Coronary artery (tissue), 2 donors: ENCODE results near the gene NEDD4L.

Experiments
- DNase-seq: peaks from one replicate; pipeline ENCODE4 v3.0.0-alpha.2; 2017; ENCODE audit warnings: low spot score
- H3K27ac ChIP-seq, 2 donors: fragments of 200-600 bp; sonication (generic); one replicate each; pipeline ENCODE4 v1.5.1; 2016 to 2019
- H3K4me3 ChIP-seq: fragments of 200-600 bp; sonication (generic); 2 replicates; pipeline ENCODE4 v1.5.1; 2016; ENCODE audit warnings: mild to moderate bottlenecking, moderate library complexity
- TF ChIP-seq, protein P1 (sequence below): fragments of 200-600 bp; sonication (generic); IDR thresholded peaks from one replicate; pipeline ENCODE4 v1.5.1; 2019; ENCODE audit warnings: antibody characterized with exemption

Gene NEDD4L

DNA sequence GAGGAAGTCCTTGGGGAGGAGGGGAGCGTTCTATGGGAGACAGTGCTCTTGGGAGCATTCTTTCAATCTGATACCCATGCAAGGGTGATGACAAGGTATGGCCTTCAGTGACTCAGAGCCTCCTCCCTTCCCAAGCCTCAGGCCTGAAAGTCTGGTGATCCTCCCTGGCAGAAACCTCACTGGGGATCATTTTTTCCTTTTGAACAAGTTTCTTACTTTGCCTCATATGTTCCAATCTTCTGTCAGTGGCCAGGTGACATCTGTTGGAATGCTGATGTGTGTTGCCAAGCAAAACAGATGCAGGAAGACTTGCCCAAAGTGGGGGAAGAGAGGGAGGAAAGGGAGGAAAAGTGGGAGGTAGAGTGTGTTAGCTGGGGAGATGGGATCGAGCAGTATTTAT lies 224.8 kb downstream of the NEDD4L start:
- Histone ChIP-seq H3K27ac (no peak overlapping the region), H3K4me3 (no peak overlapping the region)
- TF ChIP-seq, protein P1, sequence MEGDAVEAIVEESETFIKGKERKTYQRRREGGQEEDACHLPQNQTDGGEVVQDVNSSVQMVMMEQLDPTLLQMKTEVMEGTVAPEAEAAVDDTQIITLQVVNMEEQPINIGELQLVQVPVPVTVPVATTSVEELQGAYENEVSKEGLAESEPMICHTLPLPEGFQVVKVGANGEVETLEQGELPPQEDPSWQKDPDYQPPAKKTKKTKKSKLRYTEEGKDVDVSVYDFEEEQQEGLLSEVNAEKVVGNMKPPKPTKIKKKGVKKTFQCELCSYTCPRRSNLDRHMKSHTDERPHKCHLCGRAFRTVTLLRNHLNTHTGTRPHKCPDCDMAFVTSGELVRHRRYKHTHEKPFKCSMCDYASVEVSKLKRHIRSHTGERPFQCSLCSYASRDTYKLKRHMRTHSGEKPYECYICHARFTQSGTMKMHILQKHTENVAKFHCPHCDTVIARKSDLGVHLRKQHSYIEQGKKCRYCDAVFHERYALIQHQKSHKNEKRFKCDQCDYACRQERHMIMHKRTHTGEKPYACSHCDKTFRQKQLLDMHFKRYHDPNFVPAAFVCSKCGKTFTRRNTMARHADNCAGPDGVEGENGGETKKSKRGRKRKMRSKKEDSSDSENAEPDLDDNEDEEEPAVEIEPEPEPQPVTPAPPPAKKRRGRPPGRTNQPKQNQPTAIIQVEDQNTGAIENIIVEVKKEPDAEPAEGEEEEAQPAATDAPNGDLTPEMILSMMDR, result no peak
- no peak for DNase-seq

DNA sequence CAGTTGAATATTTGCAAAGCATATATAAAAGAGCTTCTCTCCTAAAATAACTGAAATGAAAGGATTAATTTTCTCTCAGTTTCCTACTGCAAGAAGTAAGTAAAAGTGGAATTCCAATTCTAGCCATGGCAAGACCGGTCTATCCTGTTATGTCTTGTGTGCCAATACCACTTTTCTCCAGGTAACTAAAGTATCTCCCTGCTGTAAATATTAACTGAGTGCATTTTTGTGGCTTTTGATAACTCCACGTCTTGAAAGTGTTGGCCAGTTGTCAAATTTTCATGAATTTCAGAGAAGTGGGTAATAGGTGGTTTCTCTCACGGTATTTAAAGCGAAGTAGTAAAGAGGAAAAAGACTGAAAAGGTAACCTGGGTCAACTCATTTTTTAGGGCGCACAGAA lies 225.9 kb downstream of the NEDD4L start:
- Histone ChIP-seq H3K27ac (no peak overlapping the region), H3K4me3 (no peak overlapping the region)
- DNase-seq, result no peak
- TF ChIP-seq, protein P1, result no peak

DNA sequence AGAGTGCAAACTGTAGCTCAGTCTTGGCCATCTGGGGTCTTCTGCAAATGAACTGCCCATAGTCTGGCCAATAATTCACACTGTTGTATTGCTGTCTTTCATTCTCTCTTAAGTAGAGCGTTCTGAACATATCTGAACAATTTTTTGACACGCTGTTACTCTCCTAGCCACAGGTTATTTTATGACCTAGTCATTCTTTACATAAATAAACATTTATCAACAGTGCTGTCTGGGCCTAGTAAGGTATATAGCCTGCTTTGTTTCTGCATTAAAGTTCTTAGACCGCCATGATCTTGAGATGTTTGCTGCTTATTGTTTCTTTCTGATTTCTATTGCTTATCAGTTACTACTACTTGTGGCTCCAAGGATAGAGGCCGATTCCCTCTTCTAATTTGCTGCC lies 226.4 kb downstream of the NEDD4L start:
- H3K27ac ChIP-seq, result no peak overlapping the region
- TF ChIP-seq, protein P1, result no peak
- DNase-seq, result no peak
- H3K4me3 ChIP-seq, result no peak overlapping the region

DNA sequence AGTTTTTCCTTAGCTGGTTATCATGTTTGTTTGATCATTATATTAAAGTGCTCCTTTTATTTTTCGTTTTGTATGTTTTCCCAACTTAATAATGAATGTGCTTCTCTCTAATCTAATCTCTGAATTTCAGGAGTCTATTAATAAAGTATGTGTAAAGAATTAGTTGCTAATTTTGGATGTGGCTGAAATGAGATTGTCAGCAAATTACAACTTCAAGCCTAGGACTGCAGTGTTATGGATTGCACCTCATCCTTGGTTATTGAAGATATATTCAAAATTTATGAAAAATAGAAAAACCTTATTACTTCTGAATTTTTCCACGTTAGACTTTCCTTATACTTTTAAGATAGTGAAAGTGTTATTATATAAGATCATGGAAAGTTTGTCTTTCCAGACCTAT lies 227.7 kb downstream of the NEDD4L start:
- no peak overlapping the region for H3K4me3 ChIP-seq
- no peak for DNase-seq
- TF ChIP-seq, protein P1, result no peak
- H3K27ac ChIP-seq, result no peak overlapping the region

DNA sequence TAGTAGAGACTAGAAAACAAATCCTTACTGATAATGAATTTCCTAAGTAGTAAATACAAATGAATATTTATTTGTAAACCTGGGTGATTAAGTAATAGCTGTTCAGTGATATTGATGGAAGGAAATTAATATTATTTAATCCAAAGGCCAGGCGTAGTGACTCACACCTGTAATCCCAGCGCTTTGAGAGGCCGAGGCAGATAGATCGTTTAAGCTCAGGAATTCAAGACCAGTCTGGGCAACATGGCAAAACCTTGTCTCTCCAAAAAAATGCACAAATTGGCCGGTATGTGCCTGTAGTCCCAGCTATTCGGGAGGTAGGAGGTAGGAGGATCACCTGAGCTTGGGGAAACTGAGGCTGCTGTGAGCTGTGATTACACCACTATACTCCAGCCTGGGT lies 228.2 kb downstream of the NEDD4L start:
- DNase-seq, result no peak
- H3K27ac ChIP-seq, result no peak overlapping the region
- no peak overlapping the region for H3K4me3 ChIP-seq
- TF ChIP-seq, protein P1, result no peak

DNA sequence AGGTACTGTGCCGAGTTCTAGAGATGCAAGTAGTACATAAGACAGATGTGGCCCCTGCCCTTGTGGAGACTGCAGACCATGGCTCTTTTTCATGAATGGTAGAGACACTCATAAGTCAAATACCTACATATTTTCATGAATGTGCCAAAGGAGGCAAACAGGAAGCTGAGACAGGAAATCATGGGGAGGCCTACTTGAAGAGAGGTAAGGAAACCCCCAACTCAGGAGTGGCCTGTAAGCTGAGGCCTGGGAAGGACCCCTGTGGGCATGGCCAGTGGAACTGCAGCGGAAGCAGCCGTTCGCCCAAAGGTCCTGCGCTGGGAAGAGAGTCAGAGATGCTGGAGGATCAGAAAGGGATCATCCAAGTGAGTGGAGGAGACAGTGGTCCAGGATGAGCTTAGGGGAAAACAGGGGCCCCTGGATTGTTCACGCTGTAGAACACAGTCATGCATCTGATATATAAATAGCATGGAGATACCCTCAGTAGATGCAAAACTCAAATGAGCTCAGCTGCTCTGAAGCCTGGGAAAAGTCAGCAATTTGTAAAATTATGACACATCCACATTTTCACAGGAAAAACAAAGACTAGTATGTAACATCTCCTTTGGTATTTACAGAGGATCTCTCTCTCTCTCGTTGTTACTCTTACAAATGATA lies 228.9 kb downstream of the NEDD4L start:
- Histone ChIP-seq H3K27ac (no peak overlapping the region), H3K4me3 (no peak overlapping the region)
- DNase-seq, result no peak
- TF ChIP-seq, protein P1, result no peak

DNA sequence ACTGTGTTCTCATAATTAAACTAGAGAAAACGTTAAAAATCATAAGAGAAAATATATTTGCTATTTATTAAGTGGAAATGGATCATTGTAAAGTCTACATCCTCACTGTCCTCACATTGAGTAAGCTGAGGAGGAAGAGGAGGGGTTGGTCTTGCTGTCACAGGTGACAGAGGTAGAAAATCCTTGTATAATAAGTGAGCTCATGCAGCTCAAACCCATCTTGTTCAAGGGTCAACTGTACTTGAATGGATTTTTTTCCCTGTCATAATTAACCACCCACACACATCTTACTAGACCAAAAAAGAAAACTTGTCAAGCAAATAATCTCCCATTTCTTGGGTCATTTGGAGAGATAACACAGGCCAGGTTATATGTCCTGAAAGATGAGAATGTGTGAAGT lies 231.2 kb downstream of the NEDD4L start:
- TF ChIP-seq, protein P1, result no peak
- Histone ChIP-seq H3K4me3 (no peak overlapping the region), H3K27ac (no peak overlapping the region)
- no peak for DNase-seq
